Cardiac muscle cell (in vitro differentiated cells and primary cell): ENCODE measurements around the gene CADPS2. TPM values are rescaled to one million over a fixed set of nuclear protein-coding genes. Genes with fewer than 3 reads are reported as not detected.

Experiments used
- DNase-seq, 2 donors: peaks; one replicate each; pipeline versions ENCODE4 v3.0.0 to v3.0.0-alpha.2; 2010 to 2017; ENCODE audit warnings: low read depth in 1 of 2, low spot score in 1 of 2
- H3K27ac ChIP-seq: fragments of 200-600 bp; sonication (generic); 2 replicates; pipeline ENCODE4 v1.5.1; 2016
- H3K27me3 ChIP-seq: fragments of 200-600 bp; sonication (generic); 2 replicates; pipeline ENCODE4 v1.6.0; 2016; ENCODE audit warnings: control low read depth
- H3K36me3 ChIP-seq: fragments of 200-600 bp; sonication (generic); 2 replicates; pipeline ENCODE4 v1.5.1; 2016; ENCODE audit warnings: control low read depth
- H3K4me1 ChIP-seq: fragments of 200-600 bp; sonication (generic); 2 replicates; pipeline ENCODE4 v1.8.1; 2017; ENCODE audit warnings: low read depth, mild to moderate bottlenecking, mixed run types
- H3K4me3 ChIP-seq: fragments of 200-600 bp; sonication (generic); 2 replicates; pipeline ENCODE4 v1.5.1; 2016; ENCODE audit warnings: mild to moderate bottlenecking
- H3K9me3 ChIP-seq: fragments of 200-600 bp; sonication (generic); 2 replicates; pipeline ENCODE4 v1.5.1; 2017; ENCODE audit warnings: low read depth, mild to moderate bottlenecking, control low read depth
- CTCF ChIP-seq: IDR thresholded peaks from 2 replicates; pipeline ENCODE4 v1.5.1; 2012; ENCODE audit warnings: low read depth, mild to moderate bottlenecking, low read length
- polyA plus RNA-seq: library from polyadenylated mRNA; unstranded; fragments of >200 nt; fragmentation: Nextera tagmentation; extraction: Ambion mirVana; gene quantifications from 2 replicates; pipeline ENCODE4 v1.2.1, GENCODE V29; 2016
- total RNA-seq: library from RNA; depleted of rRNA; stranded (reverse); fragments of >200 nt; gene quantifications from 2 replicates; pipeline ENCODE4 v1.2.3, GENCODE V29; 2016

Gene CADPS2
- total and polyA plus RNA-seq, 2 experiments from 2014 or later, result 15.0 to 17.2 TPM

GRCh38 chr7:122488241-122488640, 398.0 kb downstream of the CADPS2 start:
- Histone ChIP-seq H3K9me3 (no peaks in the 10 kb centered on the region), H3K27me3 (no peaks in the 10 kb centered on the region), H3K4me3 (no peak overlapping the region), H3K4me1 (no peaks in the 10 kb centered on the region), H3K36me3 (no peaks in the 10 kb centered on the region), H3K27ac (no peak overlapping the region)
- no peak for DNase-seq
- no peak for TF ChIP-seq CTCF

- no peak for TF ChIP-seq CTCF
- no peaks in the 10 kb centered on the region for H3K4me1 ChIP-seq
- peak in 1 of 2 donors; percentile 2 for DNase-seq
- no peaks in the 10 kb centered on the region for H3K27me3 ChIP-seq
- H3K4me3 ChIP-seq, result no peak overlapping the region
- no peak overlapping the region for H3K27ac ChIP-seq
- H3K9me3 ChIP-seq, result no peaks in the 10 kb centered on the region
- H3K36me3 ChIP-seq, result no peaks in the 10 kb centered on the region
Measured at GRCh38 chr7:122487131-122487530, 399.1 kb downstream of the CADPS2 start.

GRCh38 chr7:122485856-122486255, 400.4 kb downstream of the CADPS2 start:
- Histone ChIP-seq H3K4me3 (no peak overlapping the region), H3K27me3 (no peaks in the 10 kb centered on the region), H3K36me3 (no peaks in the 10 kb centered on the region), H3K9me3 (no peaks in the 10 kb centered on the region), H3K4me1 (no peaks in the 10 kb centered on the region), H3K27ac (no peak overlapping the region)
- TF ChIP-seq CTCF, result no peak
- peak in 1 of 2 donors; percentile 21 for DNase-seq

GRCh38 chr7:122482212-122482611, 404.0 kb downstream of the CADPS2 start:
- no peaks in the 10 kb centered on the region for H3K36me3 ChIP-seq
- no peak overlapping the region for H3K4me3 ChIP-seq
- H3K27me3 ChIP-seq, result no peaks in the 10 kb centered on the region
- no peak for TF ChIP-seq CTCF
- H3K4me1 ChIP-seq, result no peaks in the 10 kb centered on the region
- DNase-seq, result no peak
- H3K27ac ChIP-seq, result no peak overlapping the region
- H3K9me3 ChIP-seq, result no peaks in the 10 kb centered on the region

GRCh38 chr7:122470859-122471258, 415.4 kb downstream of the CADPS2 start:
- TF ChIP-seq CTCF, result no peak
- DNase-seq, result no peak
- no peaks in the 10 kb centered on the region for H3K4me1 ChIP-seq

GRCh38 chr7:122468945-122469344, 417.3 kb downstream of the CADPS2 start:
- no peak for DNase-seq
- Histone ChIP-seq H3K27me3 (no peaks in the 10 kb centered on the region), H3K4me3 (no peak overlapping the region), H3K4me1 (no peaks in the 10 kb centered on the region), H3K36me3 (no peaks in the 10 kb centered on the region), H3K9me3 (no peaks in the 10 kb centered on the region), H3K27ac (no peak overlapping the region)
- no peak for TF ChIP-seq CTCF

More at GRCh38 chr7:122470859-122471258, 415.4 kb downstream of the CADPS2 start:
- H3K27ac ChIP-seq, result no peak overlapping the region
- no peak overlapping the region for H3K4me3 ChIP-seq
- no peaks in the 10 kb centered on the region for H3K9me3 ChIP-seq
- no peaks in the 10 kb centered on the region for H3K36me3 ChIP-seq
- H3K27me3 ChIP-seq, result no peaks in the 10 kb centered on the region
